ENCODE measurements around the gene PHLDA1.
"Not testable (repeated sequence)": the region's sequence is repeated elsewhere in the genome, so short reads cannot be mapped to it uniquely, and the experiment has no call there.

Gene PHLDA1

GRCh38 chr12:76018672-76019071 lies 12.9 kb downstream of the PHLDA1 start:
- DNase-seq (ENCODE audit: low read depth, low spot score), result no peak

DNA sequence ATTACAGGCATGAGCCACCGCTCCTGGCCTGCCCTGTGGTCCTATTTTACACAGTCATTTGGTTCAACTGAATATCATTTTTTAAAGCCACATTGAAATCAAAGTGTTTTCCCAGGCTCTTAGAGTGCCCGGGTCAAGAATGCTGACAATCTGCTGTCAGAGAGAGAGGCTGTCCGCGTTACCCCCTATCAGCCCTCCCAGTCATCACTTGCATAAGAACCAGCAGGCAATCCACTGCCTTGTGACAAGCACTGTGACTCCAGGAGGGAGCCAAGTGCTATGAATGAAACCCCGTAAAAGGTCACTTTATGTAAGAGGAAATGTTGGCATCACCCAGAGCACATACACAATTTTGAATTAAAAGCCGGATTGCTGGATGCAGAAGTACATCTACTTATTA lies 13.5 kb downstream of the PHLDA1 start:
- no peak for DNase-seq (ENCODE audit: low read depth, low spot score)

- no peak for DNase-seq (ENCODE audit: low read depth, low spot score)
Observed at GRCh38 chr12:76014007-76014406, 17.6 kb downstream of the PHLDA1 start.

DNA sequence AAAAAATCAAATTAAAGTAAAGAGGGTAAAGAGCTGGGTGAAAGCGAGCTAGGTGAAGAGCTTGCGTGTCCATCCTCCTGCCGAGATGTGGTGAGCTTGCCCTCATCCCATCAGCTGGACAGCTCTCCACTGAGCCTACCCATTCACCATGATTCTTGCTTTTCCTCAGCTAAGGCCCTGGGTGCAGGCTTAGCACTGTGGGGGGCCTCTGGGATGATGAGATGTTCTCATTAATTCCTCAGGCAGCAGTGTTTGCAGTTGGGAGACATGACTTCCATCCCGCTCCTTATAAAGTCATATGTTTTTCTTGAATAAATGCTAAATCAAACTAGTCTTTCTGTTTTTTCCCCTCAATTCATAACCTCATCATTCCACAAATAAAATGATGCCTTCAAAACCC lies 18.0 kb downstream of the PHLDA1 start:
- DNase-seq (ENCODE audit: low read depth, low spot score), result no peak

DNA sequence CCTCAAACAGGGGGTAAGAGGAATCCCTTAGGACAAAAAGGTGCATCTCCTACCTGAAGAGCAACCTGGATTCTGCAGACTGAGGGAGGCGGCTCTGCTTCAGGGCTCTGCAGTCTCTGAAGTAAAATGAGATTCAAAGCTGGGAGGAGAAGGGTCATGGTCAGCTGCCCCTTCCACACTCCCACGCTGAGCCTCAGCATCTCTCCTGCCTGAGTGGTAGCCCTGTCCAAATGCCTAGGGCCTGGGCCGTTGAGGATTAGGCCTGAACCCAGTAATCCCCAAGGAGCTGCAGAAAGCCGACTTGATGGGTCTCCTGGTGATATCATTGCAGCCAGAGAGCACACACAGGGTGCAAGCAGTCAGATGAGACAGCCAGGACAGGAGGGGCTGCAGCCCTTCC lies 18.9 kb downstream of the PHLDA1 start:
- no peak for DNase-seq (ENCODE audit: low read depth, low spot score)

DNA sequence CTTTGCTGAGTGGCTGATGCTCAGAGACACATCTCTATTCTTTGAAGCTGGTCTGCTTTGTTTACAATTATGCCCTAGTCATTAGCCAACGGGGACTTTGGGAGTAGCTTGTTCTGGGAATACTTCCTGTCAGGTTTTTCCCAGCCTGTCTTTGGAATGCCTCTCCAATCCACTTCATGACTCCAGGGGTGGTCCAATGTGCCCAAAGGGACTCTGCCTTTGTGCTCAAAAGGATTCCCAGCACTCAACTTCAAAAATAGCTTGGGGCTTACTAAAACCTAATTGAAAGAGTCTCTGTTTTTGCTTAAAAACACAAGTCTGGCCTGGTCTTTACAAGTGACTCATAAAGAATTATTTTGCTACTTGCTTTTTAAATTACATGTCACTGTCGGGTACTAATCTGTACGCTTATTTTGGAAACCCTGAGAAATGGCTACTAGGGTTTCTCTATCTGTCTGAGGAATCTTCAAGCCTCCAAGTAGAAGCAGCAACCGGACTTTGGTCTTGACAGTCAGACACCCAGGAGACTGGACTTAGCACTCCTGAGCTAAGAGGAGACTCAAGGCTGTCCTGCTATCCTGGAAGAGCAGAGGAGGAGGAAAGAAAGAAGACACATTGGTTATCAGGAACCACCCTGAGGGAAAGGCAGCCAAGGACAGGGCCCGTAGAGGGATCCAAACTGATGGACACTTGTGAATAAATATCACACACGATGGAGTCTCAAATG lies 20.7 kb downstream of the PHLDA1 start:
- DNase-seq (ENCODE audit: low read depth, low spot score), result no peak

GRCh38 chr12:76008428-76008827 lies 23.1 kb downstream of the PHLDA1 start:
- no peak for DNase-seq (ENCODE audit: low read depth, low spot score)

GRCh38 chr12:76007640-76008039 lies 23.9 kb downstream of the PHLDA1 start:
- DNase-seq (ENCODE audit: low read depth, low spot score), result no peak

- no peak for DNase-seq (ENCODE audit: low read depth, low spot score)
Observed at GRCh38 chr12:76006028-76006925, 25.3 kb downstream of the PHLDA1 start.

- DNase-seq (ENCODE audit: low read depth, low spot score), result no peak
Observed at GRCh38 chr12:76003355-76003638, 28.3 kb downstream of the PHLDA1 start.

GRCh38 chr12:76002598-76003354 lies 28.8 kb downstream of the PHLDA1 start:
- DNase-seq (ENCODE audit: low read depth, low spot score), result no peak

DNA sequence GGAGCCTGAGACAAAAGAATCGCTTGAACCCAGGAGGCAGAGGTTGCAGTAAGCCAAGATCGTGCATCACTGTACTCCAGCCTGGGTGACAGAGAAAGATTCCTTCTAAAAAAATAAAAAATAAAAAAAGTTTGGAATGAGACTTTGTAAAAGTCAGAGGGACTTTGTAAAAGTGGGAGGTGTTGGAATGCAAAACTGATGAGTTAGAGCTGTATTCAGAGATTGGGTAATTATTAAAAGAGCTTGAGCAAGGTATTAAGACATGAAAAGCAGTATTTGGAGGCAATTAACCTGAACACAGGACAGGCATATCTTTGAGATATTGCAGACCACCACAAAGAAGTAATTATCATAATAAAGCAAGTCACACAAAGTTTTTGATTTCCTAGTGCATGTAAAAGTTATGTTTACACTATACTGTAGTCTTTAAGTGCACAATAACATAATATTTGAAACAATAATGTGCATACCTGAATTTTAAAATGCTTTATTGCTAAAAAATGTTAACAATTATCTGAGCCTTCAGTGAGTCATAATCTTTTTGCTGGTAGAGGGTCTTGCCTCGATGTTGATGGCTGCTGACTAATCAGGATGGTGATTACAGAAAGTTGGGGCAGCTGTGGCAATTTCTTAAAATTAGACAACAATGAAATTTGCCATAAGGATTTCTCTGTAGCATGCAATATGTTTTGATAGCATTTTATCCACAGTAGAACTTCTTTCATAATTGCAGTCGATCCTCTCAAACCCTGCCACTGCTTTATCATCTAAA lies 33.1 kb downstream of the PHLDA1 start:
- DNase-seq (ENCODE audit: low read depth, low spot score), result no peak

DNA sequence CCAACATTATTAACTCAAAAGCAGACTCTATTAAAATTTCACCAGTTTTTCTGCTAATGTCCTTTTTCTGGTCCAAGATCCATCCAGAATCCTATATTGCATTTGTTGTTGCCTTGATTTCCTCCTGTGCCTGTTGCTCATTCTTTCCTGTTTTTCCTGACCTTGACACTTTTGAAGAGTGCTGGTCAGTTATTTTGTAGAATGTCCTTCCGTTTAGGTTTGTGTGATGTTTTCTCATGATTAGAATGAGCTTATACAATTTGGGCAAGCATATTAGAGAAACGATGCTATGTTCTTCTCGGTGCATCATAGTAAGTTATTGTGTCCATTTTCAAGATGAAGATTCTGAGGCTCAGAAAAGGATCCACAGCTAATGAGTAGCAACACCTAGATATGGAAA lies 33.9 kb downstream of the PHLDA1 start:
- DNase-seq (ENCODE audit: low read depth, low spot score), result no peak

DNA sequence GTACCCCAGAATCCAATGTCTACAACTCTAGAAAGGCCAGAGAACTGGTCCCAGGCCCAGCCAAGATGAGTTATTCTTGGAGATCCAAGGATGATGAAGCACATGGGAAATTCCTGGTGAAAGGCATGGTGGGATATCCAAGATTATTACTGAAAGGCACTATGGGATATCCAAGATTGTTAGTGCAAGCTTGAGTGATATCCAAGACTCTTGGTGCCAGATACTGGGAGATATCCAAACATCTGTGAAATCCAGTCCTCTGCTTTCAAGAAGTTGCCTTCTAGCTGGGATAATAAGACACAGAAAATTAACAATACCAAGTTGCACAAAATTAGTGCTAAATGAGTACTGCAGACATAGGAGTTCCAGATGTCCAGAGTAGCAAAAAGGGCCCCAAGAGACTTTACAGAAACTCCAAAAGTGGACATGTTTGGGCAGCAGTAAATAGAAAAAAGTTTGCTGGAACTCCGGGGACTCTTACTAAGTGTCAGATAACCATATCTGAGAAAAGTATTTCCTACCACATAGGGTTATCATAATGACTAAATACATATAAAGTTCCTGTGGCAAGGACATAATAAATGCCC lies 34.6 kb downstream of the PHLDA1 start:
- DNase-seq (ENCODE audit: low read depth, low spot score), result no peak

GRCh38 chr12:75995691-75996090 lies 35.9 kb downstream of the PHLDA1 start:
- no peak for DNase-seq (ENCODE audit: low read depth, low spot score)

DNA sequence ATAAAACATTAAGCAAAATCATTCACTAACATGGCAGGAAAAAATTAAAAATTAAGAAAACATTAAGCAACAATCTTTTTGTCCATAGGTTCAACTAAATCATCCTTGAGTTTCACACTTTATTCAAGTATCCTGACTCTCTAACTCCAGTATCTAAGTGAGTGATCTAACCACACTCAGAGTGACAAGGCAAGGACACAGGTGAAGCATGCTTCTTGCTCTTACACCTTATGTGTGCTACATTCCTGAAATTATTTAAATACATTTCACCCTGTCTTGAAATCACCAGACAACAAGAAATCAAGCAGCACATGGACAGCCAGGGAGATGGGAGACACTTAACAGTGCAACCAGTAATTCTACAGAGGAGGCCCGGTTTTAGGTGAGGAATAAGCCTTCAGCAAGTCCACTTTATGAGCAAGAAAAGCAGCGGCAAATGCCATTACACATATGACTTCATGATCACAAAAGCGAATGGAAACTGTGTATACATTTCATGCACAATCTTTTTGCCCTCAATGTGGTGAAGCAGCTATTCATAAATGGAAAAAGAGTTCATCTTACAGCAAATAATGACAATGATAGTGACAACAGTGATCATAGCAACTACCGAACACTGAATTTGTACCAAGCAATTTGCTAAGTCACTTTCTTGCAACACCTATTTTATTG lies 37.4 kb downstream of the PHLDA1 start:
- DNase-seq (ENCODE audit: low read depth, low spot score), result no peak

DNA sequence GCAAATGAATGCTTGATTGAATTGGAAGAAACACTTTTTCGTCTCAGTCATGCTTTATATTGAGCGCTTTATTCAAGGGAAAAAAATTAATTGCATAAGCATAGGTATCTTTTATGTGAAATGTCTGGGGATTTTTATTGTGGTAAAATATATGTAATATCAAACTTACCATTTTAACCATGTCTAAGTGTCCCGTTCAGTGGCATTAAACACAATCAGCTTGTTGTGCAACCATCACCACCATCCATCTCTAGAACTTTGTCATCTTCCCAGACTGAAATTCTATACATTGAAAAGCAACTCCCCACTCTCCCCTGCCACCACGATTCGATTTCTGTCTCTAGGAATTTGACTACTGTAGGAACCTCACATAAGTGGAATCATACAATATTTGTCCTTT lies 39.8 kb downstream of the PHLDA1 start:
- DNase-seq (ENCODE audit: low read depth, low spot score), result no peak

DNA sequence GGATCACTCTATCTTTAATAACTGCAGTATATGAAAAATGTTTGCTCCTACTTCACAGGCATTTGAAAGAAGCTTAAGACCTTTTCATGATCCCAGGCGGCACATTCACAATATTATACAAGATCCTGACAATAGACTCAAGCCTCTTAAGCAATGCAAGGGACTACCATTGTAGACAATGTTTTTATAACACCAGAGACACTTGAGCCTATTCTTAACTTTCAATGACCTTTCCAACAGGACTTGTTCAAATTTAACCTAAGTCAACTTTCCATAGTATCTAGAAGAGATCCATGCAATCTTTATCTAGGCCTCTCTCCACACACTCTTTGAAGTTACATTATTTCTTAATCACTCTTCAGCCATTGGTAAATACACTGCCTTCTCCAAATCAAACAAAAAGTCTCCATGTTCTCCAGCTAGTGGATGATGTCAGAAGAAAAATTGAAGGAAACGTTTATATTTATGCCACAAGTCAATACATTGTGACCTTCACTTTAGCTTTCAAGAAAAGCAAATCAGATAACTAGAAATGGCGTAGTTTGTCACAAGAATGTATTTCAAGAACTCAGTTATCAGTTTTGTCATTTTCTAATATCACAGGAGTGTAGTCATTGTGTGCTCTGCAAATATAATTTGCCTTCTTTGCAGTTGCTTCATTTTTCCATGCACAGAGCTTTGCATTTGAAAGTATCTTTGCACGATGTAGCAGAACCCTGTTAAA lies 41.2 kb downstream of the PHLDA1 start:
- no peak for DNase-seq (ENCODE audit: low read depth, low spot score)

DNA sequence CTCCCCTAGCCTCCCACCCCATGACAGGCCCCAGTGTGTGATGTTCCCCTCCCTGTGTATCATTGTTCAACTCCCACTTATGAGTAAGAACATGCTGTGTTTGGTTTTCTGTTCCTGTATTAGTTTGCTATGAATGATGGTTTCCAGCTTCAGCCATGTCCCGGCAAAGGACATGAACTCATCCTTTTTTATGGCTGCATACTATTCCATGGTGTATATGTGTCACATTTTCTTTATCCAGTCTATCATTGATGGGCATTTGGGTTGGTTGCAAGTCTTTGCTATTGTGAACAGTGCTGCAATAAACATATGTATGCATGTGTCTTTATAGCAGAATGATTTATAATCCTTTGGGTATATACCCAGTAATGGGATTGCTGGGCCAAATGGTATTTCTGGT lies 43.9 kb downstream of the PHLDA1 start:
- not testable (repeated sequence) for DNase-seq (ENCODE audit: low read depth, low spot score)

Measured in smooth muscle cell of the brain vasculature (primary cell).